ENCODE measurements around the gene CCDC27.

DNA sequence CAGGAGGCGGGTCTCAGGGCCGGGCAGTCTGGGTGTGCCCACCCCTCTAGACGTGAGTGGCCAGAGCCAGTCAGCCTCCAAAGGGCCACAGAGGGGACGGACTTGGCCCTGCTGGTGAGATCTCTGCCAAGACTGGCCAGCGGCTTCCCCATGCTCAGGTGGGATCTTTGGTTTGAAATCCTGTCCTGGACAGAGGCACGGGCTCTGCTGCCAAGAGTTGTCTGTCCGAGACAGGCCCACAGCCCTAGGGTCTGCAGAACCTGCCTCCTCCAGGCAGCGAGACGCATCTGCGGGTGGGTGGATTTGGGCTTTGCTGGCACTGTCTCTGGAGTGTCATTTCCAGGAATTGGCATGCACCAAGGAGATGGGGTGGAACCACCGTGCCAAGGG lies 44.3 kb upstream of the CCDC27 start:
- no peak for TF ChIP-seq GABPA (IDR thresholded peaks at IDR 0.05; ENCODE audit: borderline replicate concordance, insufficient read depth, low read length)
- TF ChIP-seq YY1 (IDR thresholded peaks at IDR 0.05; ENCODE audit: low read depth, low read length) = no peak

Measured in H1 (cell line).